HG03175 (cell line): ENCODE results near the gene ARID3C.
"Not testable (repeated sequence)": the region's sequence is repeated elsewhere in the genome, so short reads cannot be mapped to it uniquely, and the experiment has no call there.

Source experiments
- ATAC-seq: cut with Tn5 transposase; IDR thresholded peaks from one replicate; pipeline ENCODE4 v1.9.1; 2021; ENCODE audit warnings: mild to moderate bottlenecking, moderate library complexity; ENCODE audit not compliant: unreplicated experiment

The ARID3C gene

GRCh38 chr9:34652602-34653000, 23.7 kb upstream of the ARID3C start:
- no peak for ATAC-seq

DNA sequence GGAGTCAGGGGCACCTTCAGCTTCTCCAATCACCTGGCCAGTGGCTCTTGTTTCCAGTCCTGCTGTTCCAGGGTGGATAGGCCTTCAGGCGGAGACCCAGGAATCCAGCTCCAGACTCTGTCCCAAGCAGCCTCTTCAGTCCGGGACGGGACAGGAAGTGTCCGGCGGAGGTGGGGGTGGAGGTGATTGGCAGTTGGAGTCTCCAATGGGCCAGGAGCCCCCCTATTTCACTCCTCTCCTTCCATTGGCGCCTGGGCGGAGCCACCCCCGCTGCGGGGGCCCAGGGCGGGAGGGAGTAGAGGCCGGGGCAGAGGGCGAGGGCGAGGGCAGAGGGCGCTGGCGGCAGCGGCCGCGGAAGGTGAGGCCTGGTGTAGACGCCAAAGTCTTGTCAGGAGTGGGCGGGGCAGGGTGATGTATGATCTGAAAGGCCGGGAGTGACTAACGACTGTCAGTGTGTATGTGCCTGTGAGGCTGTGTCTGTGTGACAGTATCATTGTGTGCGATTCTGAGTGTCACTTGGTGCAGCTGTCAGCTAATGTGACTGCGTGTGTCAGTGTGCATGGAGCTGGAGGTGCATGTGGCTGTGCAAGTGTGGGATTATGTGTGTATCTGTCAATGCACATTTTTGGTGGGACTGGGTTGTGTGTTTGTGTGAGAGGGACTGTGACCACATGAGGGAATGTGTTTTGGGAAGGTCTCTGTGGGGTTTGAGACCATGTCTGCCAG, 23.2 kb upstream of the ARID3C start, which contains the start of gene IL11RA:
IL11RA (plus strand) TSS at position 310 of the 726 bp plus-strand sequence. CDS start 3,033 bp downstream, outside the sequence.
- no peak for ATAC-seq

DNA sequence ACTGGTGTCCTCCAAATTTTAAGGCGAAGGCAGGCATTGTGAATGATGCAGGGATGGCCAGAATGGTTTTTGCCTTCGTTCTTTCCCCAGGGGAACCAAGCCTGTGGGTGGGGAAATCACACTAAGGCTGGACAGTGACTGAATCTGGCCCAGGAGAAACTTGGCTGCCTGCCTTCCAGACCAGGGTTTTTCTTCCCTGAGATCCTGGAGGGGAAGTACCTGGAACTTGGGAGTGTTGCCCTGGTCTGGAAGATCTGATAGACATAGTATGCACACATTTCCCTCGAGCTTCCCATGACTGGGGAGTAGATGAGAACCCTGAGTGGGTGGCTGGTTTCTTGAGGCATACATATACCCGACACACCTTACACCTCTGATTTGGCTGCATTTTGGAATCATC, 22.5 kb upstream of the ARID3C start:
- ATAC-seq, result no peak

DNA sequence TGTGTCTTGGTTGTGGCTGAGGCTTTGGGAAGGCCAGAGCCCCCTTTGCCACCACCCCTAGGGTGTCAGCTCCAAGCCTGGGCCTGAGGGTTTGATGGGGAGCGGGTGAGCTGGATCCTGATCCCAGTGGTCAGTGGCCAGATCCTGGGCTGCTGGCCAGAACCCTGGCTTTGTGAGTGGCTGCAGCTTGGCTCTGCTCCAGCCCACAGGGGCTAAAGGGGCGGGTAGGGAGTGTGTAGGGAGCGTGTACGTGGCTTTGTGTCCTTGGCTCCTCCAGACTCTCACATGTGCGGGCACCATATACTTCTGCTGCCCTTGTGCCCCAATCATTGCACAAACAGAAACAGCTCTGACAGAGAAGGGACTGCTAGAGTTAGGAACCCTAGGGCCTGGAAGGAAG, 21.9 kb upstream of the ARID3C start:
- ATAC-seq, result no peak

GRCh38 chr9:34648673-34649072, 19.8 kb upstream of the ARID3C start:
- no peak for ATAC-seq

DNA sequence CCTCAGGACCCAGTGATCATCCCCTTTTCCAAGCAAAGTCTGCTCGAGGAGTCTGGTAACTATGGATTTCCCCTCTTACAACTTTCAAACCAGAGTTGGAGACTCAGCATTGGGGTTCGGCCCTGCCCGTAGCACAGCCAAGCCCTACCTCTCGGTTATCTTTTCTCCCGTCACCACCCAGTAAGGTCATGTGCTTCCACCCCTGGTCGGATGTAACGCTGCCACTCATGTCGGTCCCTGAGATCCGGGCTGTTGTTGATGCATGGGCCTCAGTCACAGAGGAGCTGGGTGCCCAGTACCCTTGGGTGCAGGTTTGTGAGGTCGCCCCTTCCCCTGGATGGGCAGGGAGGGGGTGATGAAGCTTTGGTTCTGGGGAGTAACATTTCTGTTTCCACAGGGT, 18.8 kb upstream of the ARID3C start:
- ATAC-seq, result no peak

- ATAC-seq, result no peak
These were observed 18.2 kb upstream of the ARID3C start for GRCh38 chr9:34647084-34647403.

- peak; percentile 85 for ATAC-seq
These were observed 17.6 kb upstream of the ARID3C start, which contains the start of gene GALT for GRCh38 chr9:34646211-34647083. Gene GALT (plus strand): TSS chr9:34646675. CDS start chr9:34646705, 30 bp downstream.

DNA sequence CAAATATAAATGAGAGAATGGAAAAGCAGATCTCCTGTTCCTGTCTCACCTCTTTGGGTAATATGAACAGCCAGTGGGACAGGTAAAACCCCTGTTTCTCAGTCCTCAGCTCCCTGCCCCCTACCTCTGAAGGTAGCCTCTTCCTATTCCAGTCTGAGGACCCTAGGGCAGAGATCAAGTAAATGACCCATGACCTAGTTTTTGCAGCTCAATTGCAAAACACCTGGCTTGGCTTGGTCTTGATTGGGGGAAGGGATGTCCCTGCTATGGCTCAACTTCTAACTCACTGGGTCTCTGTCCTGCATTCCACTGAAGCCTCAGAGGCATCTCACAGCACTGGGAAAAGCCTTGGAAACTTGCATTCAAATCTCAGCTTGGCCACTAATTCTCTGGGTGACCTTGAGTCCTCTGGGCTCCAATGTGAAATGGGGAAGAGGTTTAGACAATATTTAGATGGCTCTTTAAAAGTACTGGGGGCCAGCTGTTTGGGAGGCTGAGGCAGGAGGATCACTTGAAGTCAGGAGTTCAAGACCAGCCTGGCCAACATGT, 16.0 kb upstream of the ARID3C start:
- no peak for ATAC-seq

DNA sequence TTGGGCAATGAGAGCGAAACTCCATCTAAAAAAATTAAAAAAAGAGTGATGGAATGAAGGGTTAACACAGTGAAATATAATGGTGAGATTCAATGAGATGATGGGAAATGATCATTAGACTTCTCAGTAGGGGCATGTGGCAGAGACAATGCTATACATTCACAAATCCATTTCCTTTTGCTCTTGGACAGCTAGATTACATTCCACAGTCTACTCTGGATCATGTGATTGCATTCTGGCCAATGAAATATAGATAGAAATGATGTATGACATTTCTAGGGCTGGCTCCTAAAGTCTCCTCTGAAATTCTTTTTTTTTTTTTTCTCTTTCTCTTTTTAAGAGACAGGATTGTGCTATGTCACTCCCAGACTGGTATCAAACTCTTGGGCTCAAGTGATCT, 13.8 kb upstream of the ARID3C start:
- no peak for ATAC-seq

GRCh38 chr9:34639322-34639721, 10.5 kb upstream of the ARID3C start:
- ATAC-seq, result not testable (repeated sequence)

- ATAC-seq, result no peak
These were observed 9.2 kb upstream of the ARID3C start for GRCh38 chr9:34638138-34638445.

DNA sequence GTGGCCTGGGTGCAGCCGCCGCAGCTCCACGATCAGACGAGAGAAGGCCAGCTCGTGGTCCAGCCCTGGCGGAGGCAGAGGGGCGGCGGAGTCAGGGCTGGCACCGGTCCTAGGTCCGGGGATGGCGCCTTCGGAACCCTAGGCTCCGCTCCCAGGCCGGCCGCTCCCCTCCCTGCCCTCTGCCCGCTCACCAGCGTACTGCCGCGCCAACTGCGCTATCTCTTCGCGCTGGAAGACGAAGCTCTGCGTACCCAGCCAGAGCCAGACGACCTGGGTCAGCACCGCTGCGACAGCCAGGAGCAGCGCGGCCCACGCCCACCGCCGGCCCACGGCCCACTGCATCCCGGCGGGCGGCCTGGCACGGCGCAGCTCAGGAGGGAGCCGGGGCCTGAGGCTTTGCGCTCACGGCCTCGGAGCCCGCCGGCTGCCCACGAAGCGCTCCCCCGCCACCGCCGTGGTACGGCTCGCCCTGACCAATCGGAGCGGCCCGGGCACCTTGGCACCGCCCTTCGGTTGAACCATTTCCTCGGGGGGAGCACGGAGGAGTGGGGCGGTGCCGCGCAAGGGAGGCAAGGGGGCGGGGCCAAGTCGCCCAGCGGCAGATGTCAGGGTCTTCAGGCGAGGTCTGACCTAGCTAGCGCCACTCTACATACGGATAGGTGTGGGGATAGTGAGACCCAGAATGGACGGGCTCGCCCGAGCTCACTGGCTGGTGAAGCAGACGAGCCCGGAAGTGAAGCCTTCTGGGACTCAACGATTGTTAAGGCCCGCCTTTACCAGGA, 8.7 kb upstream of the ARID3C start, which contains the start of gene SIGMAR1:
SIGMAR1 (minus strand) TSS at position 432 of the 782 bp plus-strand sequence; CDS start at position 342, 90 bp downstream.
- ATAC-seq, result peak; percentile 87

GRCh38 chr9:34636791-34637355, 8.0 kb upstream of the ARID3C start:
- no peak for ATAC-seq

DNA sequence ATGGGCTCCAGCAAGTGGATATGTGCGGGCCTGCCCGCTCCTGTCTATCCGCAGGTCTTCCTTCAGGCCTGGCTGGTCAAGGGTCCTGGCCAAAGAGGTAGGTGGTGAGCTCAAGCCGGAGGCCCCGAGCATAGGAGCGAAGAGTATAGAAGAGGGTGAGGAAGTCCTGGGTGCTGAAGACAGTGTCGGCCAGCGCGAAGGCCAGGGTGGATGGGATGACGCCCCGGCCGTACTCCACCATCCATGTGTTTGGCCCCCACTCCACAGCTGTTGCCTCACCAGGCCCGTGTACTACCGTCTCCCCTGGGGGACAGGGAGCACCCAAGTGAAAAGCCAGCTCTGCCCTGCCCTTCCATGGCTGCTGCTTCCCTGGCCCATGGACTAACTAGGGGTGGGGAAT, 6.7 kb upstream of the ARID3C start:
- no peak for ATAC-seq

DNA sequence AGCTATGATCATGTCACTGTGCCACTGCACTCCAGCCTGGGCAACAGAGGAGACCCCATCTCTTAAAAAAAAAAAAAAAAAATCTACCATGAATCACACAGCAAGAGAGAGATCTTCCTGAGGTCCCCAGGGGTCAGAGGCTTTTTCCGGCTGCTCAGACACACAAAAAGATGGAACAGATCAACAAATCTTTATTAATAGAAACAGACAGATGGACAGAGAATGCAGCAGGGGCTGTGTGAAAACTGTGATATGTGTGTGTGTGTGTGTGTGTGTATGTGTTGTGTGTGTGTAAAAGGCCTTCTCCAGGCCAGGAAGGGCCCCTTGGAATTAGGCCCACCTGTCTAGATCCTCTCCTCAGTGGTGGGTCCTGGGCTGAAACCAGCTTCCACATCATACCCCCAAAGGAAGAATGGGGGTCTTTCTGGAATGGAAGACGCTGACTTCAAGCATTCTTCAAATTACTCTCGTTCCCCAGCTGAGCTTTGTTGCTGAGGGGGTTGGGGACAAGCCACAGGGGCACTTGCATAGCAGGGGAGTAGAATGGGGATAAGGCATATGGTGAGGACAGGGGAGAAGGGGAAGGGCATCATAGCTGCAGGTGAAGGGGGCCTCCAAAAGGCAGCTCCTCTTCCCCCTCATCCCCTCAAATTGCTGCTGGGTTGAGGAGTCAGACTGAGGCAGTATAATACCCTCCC, 5.8 kb upstream of the ARID3C start:
- no peak for ATAC-seq

DNA sequence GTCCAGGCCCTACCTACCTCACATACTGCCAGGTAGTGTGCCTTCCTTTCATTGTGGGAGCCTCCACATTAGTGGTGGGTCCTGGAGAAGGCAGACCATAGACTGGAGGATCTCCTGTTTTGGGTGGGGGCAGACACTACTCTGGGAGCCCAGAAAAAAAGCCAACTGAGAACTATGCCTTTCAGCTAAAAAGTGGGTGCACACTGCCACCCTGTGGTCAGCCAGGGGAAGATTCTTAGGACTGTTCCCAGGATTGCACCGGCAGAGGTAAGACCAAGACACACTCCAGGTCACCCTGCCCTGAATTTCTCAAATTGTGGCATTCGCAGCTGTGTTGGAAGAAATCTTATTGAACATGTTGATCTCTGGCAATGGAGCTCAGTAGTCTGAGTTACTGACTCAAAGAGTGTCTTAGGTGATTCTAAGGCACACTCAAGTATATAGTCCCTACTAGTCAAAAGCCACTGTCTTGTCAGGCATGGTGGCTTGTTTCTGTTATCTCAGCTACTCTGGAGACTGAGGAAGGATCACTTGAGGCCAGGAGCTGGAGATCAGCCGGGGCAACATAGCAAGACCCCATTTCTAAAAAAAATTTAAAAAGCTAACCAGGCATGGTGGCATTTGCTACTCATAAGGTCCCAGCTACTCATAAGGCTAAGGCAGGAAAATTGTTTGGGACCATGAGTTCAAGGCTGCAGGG, 5.1 kb upstream of the ARID3C start:
- ATAC-seq, result no peak

DNA sequence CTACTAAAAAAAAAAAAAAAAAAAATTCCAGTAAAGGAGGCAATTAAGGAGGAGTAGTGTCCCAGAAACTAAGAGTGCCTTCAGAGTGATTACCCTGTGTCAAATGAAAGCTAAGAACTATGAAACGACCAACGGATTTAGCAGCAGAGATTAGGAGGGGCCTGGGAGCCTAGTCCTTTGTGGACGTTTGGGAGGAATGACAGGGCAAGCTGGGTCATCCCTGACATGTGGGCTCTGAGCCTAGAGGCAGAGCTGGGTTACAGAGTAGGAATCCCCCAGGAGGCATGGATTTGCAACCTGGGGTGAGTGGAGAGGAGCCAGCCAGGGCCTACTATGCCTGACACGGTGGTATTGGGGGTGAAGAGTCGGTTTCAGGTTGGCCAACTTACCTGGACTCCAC, 4.3 kb upstream of the ARID3C start:
- ATAC-seq, result no peak

GRCh38 chr9:34630402-34631154, 1.7 kb upstream of the ARID3C start:
- no peak for ATAC-seq
